Ovary (tissue), 10 donors: ENCODE results near the gene PRPS1L1. TPM values are rescaled to one million over a fixed set of nuclear protein-coding genes. Genes with fewer than 3 reads are reported as not detected.

Experiments used
- DNase-seq, 5 donors: peaks; one replicate each; pipeline ENCODE4 v3.0.0-alpha.2; 2019 to 2020
- H3K27ac ChIP-seq, 2 donors: fragments of 200-600 bp; one replicate each; pipeline versions ENCODE4 v1.5.1 to v1.8.0; 2019 to 2022
- H3K27me3 ChIP-seq: fragments of 200-600 bp; one replicate; pipeline ENCODE4 v1.8.0; 2022
- H3K36me3 ChIP-seq: fragments of 200-600 bp; sonication (generic); one replicate; pipeline ENCODE4 v1.5.1; 2019
- H3K4me1 ChIP-seq: one replicate; pipeline ENCODE4 v1.8.1; 2013; ENCODE audit warnings: mild to moderate bottlenecking, moderate library complexity; ENCODE audit not compliant: insufficient read depth
- H3K4me3 ChIP-seq: fragments of 200-600 bp; sonication (generic); one replicate; pipeline ENCODE4 v1.5.1; 2017
- H3K9me3 ChIP-seq, 2 donors: fragments of 200-600 bp in 1 of 2; sonication (generic) in 1 of 2; one replicate each; pipeline versions ENCODE4 v1.5.1 to v1.8.1; 2013 to 2019; ENCODE audit warnings: mild to moderate bottlenecking in 1 of 2, moderate library complexity in 1 of 2
- CTCF ChIP-seq, 3 donors: fragments of 450-650 bp in 2 of 3; fragments of 200-600 bp in 1 of 3; IDR thresholded peaks; one replicate each; pipeline versions ENCODE4 v1.5.1 to v1.8.0; 2016 to 2022; ENCODE audit warnings: antibody characterized with exemption in 3 of 3, mild to moderate bottlenecking in 1 of 3
- EP300 ChIP-seq: sonication (generic); formaldehyde crosslinking; IDR thresholded peaks from one replicate; pipeline ENCODE4 v1.6.1; 2017; ENCODE audit warnings: antibody characterized with exemption
- POLR2A ChIP-seq: fragments of 450-650 bp; IDR thresholded peaks from one replicate; pipeline ENCODE4 v1.6.1; 2017; ENCODE audit warnings: antibody characterized with exemption, mild to moderate bottlenecking, moderate library complexity
- WGBS, 3 donors: extraction: QIAGEN DNeasy Blood & Tissue Kit in 1 of 3; methylation state at CpG; one replicate each; pipeline versions ENCODE4 v1.1.5 to v1.1.7; 2013 to 2017; 5-methylcytosine and 5-hydroxymethylcytosine counted together
- intact Hi-C, 4 donors: fragments of 100-400 bp; cut with DNase I; formaldehyde crosslinking; loops; one replicate each; pipeline versions ENCODE4 v1.11.0 to v1.15.1; 2022 to 2023
- long read RNA-seq, 3 donors: library from polyadenylated mRNA in 2 of 3; unstranded in 2 of 3; transcript quantifications; one replicate each; pipeline ENCODE4 v2.0.0 and lab custom pipeline, GENCODE V29; 2021 to 2026
- polyA plus RNA-seq, 2 donors: library from polyadenylated mRNA; stranded (reverse); fragments of 200-250 nt in 1 of 2; fragments of 350-450 nt in 1 of 2; fragmentation: Illumina TruSeq in 1 of 2; extraction: RNeasy Lipid Tissue Mini Kit (QIAGEN cat#74804) in 1 of 2; gene quantifications; one replicate each; pipeline ENCODE4 v1.2.3, GENCODE V29; 2013 to 2014
- total RNA-seq, 7 donors: library from RNA; depleted of rRNA in 2 of 7; stranded (reverse); fragments of >200 nt in 2 of 7; fragmentation: NEBNext Ultra II Directional in 3 of 7; extraction: Animal tissue kit (Norgen Biotek cat#: 25700) in 3 of 7; gene quantifications; one replicate each; pipeline versions ENCODE4 v1.1.0 to v1.2.4, GENCODE V29; 2016 to 2023
- donor health status: DM: no; HTN: no; CAD: no; lungs with moderate emphysema.
- donor health status: DM: no; HTN: no; CAD: no.
- donor health status: Bipolar disorder and iron deficiency.
- donor health status: DM: yes; HTN: yes; CAD: no.
- donor health status: DM: no; HTN: no; CAD: no.
- donor health status: DM: yes; HTN: yes; CAD: no.

Gene PRPS1L1
- total RNA-seq = not detected
- polyA plus RNA-seq = not detected
- long read RNA-seq, donor 1 = 0 reads
- long read RNA-seq, donor 2 = 0 reads
- long read RNA-seq, donor 3 = 0 reads

GRCh38 chr7:18027628-18028027 is at the start of gene PRPS1L1:
PRPS1L1 (minus strand) TSS chr7:18027846.
- TF ChIP-seq POLR2A = no peak
- TF ChIP-seq EP300 = no peak
- no peak for TF ChIP-seq CTCF (IDR thresholded peaks at IDR 0.05)
- intact Hi-C loops = no loop called here

GRCh38 chr7:18076461-18076860 is 48.8 kb upstream of the PRPS1L1 start:
- Histone ChIP-seq H3K27ac (no peak overlapping the region), H3K27me3 (no peaks in the 10 kb centered on the region), H3K36me3 (no peaks in the 10 kb centered on the region), H3K4me3 (no peak overlapping the region), H3K4me1 (no peaks in the 10 kb centered on the region), H3K9me3 (no peaks in the 10 kb centered on the region)
- TF ChIP-seq POLR2A = no peak
- no peak for TF ChIP-seq CTCF (IDR thresholded peaks at IDR 0.05)
- TF ChIP-seq EP300 = no peak
- DNase-seq = no peak
- intact Hi-C loops = no loop called here
- WGBS, 3 donors = 50 to 67% (median 66%) methylated on average over 1 of the region's 1 CpG

More at GRCh38 chr7:18027628-18028027, at the start of gene PRPS1L1:
- Histone ChIP-seq H3K4me3 (no peak within 1 kb of the TSS), H3K4me1 (no peaks in the 10 kb centered on the region), H3K27ac (no peak within 1 kb of the TSS), H3K27me3 (no peaks in the 10 kb centered on the region), H3K36me3 (no peaks in the 10 kb centered on the region), H3K9me3 (no peaks in the 10 kb centered on the region)
- 96 to 99% (median 97%) methylated on average over 17 of the region's 17 CpGs for WGBS, 3 donors
- DNase-seq = no peak

GRCh38 chr7:18068745-18069144 is 41.1 kb upstream of the PRPS1L1 start:
- Histone ChIP-seq H3K27me3 (no peaks in the 10 kb centered on the region), H3K4me3 (no peak overlapping the region), H3K9me3 (no peaks in the 10 kb centered on the region), H3K4me1 (no peaks in the 10 kb centered on the region), H3K27ac (no peak overlapping the region), H3K36me3 (no peaks in the 10 kb centered on the region)
- no peak for DNase-seq
- WGBS, 3 donors = 88 to 94% (median 92%) methylated on average over 3 of the region's 3 CpGs
- TF ChIP-seq CTCF (IDR thresholded peaks at IDR 0.05) (no peak), EP300 (no peak), POLR2A (no peak)
- intact Hi-C loops = no loop called here

DNA sequence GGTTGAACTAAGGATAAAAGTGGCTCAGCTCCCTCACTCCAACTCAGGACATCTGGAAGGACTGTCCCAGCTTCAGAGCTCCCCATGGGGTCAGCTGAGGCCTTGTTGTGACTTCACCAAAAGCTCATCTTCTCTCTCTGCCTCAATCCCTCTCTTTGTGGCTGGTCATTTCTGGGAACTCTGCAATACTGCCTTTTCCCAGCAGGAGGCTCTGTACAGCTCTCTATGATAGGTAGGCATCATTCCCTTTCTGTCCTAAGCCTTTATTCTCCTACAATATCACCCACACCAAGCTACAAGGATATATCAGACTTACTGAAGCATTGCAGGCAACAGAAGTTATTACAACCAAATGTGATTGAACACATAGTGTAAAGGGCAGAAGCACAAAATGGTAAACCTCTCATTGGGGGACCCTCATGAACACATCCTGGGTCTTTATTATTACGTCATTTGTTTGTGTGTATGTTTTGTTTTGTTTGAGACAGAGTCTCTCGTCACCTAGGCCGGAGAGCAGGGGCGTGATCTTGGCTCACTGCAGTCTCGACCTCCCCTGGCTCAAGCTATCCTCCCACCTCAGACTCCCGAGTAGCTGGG is 36.7 kb upstream of the PRPS1L1 start:
- WGBS, 3 donors = 84 to 88% (median 88%) methylated on average over 6 of the region's 6 CpGs
- H3K9me3 ChIP-seq = no peaks in the 10 kb centered on the region
- no peaks in the 10 kb centered on the region for H3K36me3 ChIP-seq
- H3K4me1 ChIP-seq = no peaks in the 10 kb centered on the region
- no peak for DNase-seq
- intact Hi-C loops = no loop called here
- H3K4me3 ChIP-seq = no peak overlapping the region
- H3K27ac ChIP-seq = no peak overlapping the region
- no peaks in the 10 kb centered on the region for H3K27me3 ChIP-seq
- TF ChIP-seq EP300 = no peak
- TF ChIP-seq CTCF (IDR thresholded peaks at IDR 0.05) = no peak
- no peak for TF ChIP-seq POLR2A
